Lower leg skin (tissue), 3 donors: Measurements from ENCODE around the gene INTS11.

ENCODE experiments used
- POLR2A ChIP-seq, 2 donors: fragments of 450-650 bp; IDR thresholded peaks; one replicate each; pipeline ENCODE4 v1.6.1; 2016 to 2017; ENCODE audit warnings: antibody characterized with exemption in 2 of 2, mild to moderate bottlenecking in 1 of 2, moderate library complexity in 1 of 2
- TF ChIP-seq, protein P1 (sequence below), 3 donors: fragments of 450-650 bp; IDR thresholded peaks; one replicate each; pipeline ENCODE4 v1.5.1; 2016; ENCODE audit warnings: antibody characterized with exemption in 3 of 3, mild to moderate bottlenecking in 3 of 3, moderate library complexity in 2 of 3

DNA sequence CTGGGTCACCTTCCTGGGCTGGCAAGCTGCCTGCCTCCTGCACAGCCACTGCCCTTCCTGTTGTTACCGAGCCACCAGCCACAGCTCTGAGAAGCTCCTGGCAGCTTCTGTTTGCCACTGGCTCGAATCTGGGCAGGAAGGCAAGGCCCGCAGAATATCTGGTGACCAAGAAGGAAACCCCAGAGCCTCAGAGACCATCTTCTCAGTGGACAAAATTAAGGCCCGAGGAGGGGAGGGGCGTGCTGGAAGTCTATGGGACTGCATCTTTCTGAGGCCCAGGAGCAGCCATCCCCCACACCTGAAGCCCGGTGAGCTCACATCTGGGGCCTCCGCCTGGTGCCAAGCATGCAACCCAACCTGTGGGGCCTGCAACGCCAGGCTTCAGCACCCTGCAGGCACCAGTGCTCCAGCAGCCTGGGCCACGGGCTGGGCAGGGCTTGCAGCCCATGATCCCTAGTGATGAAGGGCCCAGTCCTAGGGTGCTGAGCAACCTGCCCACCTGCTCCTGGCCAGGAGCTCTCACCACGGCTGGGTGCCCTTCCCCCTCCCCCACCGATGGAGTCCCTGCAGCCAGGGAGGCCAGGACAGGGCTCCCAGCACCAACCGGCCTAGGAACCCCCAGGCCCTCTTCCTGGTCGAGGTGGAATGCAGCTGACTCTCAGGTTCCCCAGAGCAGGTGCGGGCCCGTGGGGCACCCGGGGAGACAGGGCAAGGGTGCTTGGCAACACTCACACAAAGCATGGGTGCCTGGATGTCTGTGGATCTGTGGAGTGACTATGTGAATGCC is 1.0 kb upstream of the INTS11 start:
- TF ChIP-seq, protein P1, sequence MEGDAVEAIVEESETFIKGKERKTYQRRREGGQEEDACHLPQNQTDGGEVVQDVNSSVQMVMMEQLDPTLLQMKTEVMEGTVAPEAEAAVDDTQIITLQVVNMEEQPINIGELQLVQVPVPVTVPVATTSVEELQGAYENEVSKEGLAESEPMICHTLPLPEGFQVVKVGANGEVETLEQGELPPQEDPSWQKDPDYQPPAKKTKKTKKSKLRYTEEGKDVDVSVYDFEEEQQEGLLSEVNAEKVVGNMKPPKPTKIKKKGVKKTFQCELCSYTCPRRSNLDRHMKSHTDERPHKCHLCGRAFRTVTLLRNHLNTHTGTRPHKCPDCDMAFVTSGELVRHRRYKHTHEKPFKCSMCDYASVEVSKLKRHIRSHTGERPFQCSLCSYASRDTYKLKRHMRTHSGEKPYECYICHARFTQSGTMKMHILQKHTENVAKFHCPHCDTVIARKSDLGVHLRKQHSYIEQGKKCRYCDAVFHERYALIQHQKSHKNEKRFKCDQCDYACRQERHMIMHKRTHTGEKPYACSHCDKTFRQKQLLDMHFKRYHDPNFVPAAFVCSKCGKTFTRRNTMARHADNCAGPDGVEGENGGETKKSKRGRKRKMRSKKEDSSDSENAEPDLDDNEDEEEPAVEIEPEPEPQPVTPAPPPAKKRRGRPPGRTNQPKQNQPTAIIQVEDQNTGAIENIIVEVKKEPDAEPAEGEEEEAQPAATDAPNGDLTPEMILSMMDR (IDR thresholded peaks at IDR 0.05): no peak
- TF ChIP-seq POLR2A (IDR thresholded peaks at IDR 0.05): no peak
